HT-29 (cell line): ENCODE data around the gene RXRA. TPM values are rescaled to one million over a fixed set of nuclear protein-coding genes. Genes with fewer than 3 reads are reported as not detected.
"Not testable (repeated sequence)": the region's sequence is repeated elsewhere in the genome, so short reads cannot be mapped to it uniquely, and the experiment has no call there.

ENCODE experiments used
- DNase-seq: peaks from one replicate; pipeline ENCODE4 v3.0.0-alpha.2; 2015; ENCODE audit warnings: low spot score
- total RNA-seq: library from RNA; depleted of rRNA; stranded (reverse); fragments of >200 nt; shearing (Covaris generic); gene quantifications from 2 replicates; pipeline ENCODE4 v1.2.3, GENCODE V29; 2014

RXRA gene
- total RNA-seq, 1 experiment from 2014 or later = 74.4 TPM

- no peak for DNase-seq
Observed at GRCh38 chr9:134307674-134308638, 18.3 kb upstream of the RXRA start.

- DNase-seq = not testable (repeated sequence)
Observed at GRCh38 chr9:134308639-134309220, 17.5 kb upstream of the RXRA start.

GRCh38 chr9:134313470-134313869 lies 12.8 kb upstream of the RXRA start:
- no peak for DNase-seq

GRCh38 chr9:134314039-134314949 lies 12.0 kb upstream of the RXRA start:
- DNase-seq = no peak

- DNase-seq = no peak
Observed at GRCh38 chr9:134314950-134315715, 11.1 kb upstream of the RXRA start.

GRCh38 chr9:134315716-134316448 lies 10.4 kb upstream of the RXRA start:
- DNase-seq = no peak

GRCh38 chr9:134316449-134317160 lies 9.7 kb upstream of the RXRA start:
- no peak for DNase-seq

- DNase-seq = no peak
Observed at GRCh38 chr9:134317400-134317789, 8.9 kb upstream of the RXRA start.

GRCh38 chr9:134317790-134318414 lies 8.4 kb upstream of the RXRA start:
- no peak for DNase-seq

GRCh38 chr9:134318481-134318891 lies 7.8 kb upstream of the RXRA start:
- DNase-seq = no peak

GRCh38 chr9:134318941-134319305 lies 7.3 kb upstream of the RXRA start:
- no peak for DNase-seq

- no peak for DNase-seq
Observed at GRCh38 chr9:134319306-134320125, 6.7 kb upstream of the RXRA start.

- DNase-seq = no peak
Observed at GRCh38 chr9:134320126-134320867, 6.0 kb upstream of the RXRA start.

GRCh38 chr9:134320868-134321471 lies 5.3 kb upstream of the RXRA start:
- DNase-seq = no peak

- no peak for DNase-seq
Observed at GRCh38 chr9:134321531-134321930, 4.7 kb upstream of the RXRA start.

GRCh38 chr9:134321946-134322741 lies 4.1 kb upstream of the RXRA start:
- no peak for DNase-seq
